ENCODE results near the gene RAB33B.

- no peak for TF ChIP-seq CTCF (IDR thresholded peaks at IDR 0.05; ENCODE audit: insufficient read depth, low read depth, low read length)
- no peak for TF ChIP-seq EZH2 (IDR thresholded peaks at IDR 0.05; ENCODE audit: insufficient read depth, low read length)
Observed at GRCh38 chr4:139488442-139488841, 34.5 kb downstream of the RAB33B start.
